Upper lobe of right lung (tissue), 1 donor: ENCODE data around the gene AEBP2. TPM values are rescaled to one million over a fixed set of nuclear protein-coding genes. Genes with fewer than 3 reads are reported as not detected.
"Not testable (repeated sequence)": the region's sequence is repeated elsewhere in the genome, so short reads cannot be mapped to it uniquely, and the experiment has no call there.

Experiments used
- ATAC-seq: fragments of 200-7000 bp; cut with Tn5 transposase; one replicate; pipeline ENCODE4 v1.9.1; 2020; ENCODE audit warnings: mild to moderate bottlenecking, moderate library complexity
- DNase-seq: peaks from one replicate; pipeline ENCODE4 v3.0.0-alpha.2; 2020
- H3K27ac ChIP-seq: fragments of 200-600 bp; one replicate; pipeline ENCODE4 v1.8.0; 2022
- H3K27me3 ChIP-seq: fragments of 200-600 bp; one replicate; pipeline ENCODE4 v1.8.0; 2022; ENCODE audit warnings: mild to moderate bottlenecking
- H3K36me3 ChIP-seq: fragments of 200-600 bp; one replicate; pipeline ENCODE4 v1.8.0; 2022
- H3K4me1 ChIP-seq: fragments of 200-600 bp; one replicate; pipeline ENCODE4 v1.8.0; 2022
- H3K4me3 ChIP-seq: fragments of 200-600 bp; one replicate; pipeline ENCODE4 v1.8.0; 2022; ENCODE audit warnings: mild to moderate bottlenecking
- H3K9me3 ChIP-seq: fragments of 200-600 bp; one replicate; pipeline ENCODE4 v1.8.0; 2022
- intact Hi-C: fragments of 100-400 bp; cut with DNase I; formaldehyde crosslinking; loops from one replicate; pipeline ENCODE4 v1.11.0; 2022
- total RNA-seq: library from RNA; stranded (reverse); fragmentation: NEBNext Ultra II Directional; extraction: Animal tissue kit (Norgen Biotek cat#: 25700); gene quantifications from one replicate; pipeline ENCODE4 v1.2.1, GENCODE V29; 2021
- TF ChIP-seq, protein P1 (sequence below): fragments of 200-600 bp; IDR thresholded peaks from one replicate; pipeline ENCODE4 v1.8.0; 2022; ENCODE audit warnings: antibody characterized with exemption
- donor health status: DM: no; HTN: yes; CAD: no; lungs with severe emphysema.

AEBP2 gene
- total RNA-seq, 1 donor from 2014 or later, result 40.1 TPM

GRCh38 chr12:19464192-19464580 lies 24.9 kb downstream of the AEBP2 start:
- Histone ChIP-seq H3K27me3 (no peaks in the 10 kb centered on the region), H3K36me3 (peaks cover 48% of the 10 kb centered on the region), H3K27ac (no peak overlapping the region), H3K4me1 (peaks cover 3% of the 10 kb centered on the region), H3K4me3 (no peak overlapping the region), H3K9me3 (no peaks in the 10 kb centered on the region)
- no peak for ATAC-seq
- no peak for DNase-seq
- intact Hi-C loops, result no loop called here
- TF ChIP-seq, protein P1, sequence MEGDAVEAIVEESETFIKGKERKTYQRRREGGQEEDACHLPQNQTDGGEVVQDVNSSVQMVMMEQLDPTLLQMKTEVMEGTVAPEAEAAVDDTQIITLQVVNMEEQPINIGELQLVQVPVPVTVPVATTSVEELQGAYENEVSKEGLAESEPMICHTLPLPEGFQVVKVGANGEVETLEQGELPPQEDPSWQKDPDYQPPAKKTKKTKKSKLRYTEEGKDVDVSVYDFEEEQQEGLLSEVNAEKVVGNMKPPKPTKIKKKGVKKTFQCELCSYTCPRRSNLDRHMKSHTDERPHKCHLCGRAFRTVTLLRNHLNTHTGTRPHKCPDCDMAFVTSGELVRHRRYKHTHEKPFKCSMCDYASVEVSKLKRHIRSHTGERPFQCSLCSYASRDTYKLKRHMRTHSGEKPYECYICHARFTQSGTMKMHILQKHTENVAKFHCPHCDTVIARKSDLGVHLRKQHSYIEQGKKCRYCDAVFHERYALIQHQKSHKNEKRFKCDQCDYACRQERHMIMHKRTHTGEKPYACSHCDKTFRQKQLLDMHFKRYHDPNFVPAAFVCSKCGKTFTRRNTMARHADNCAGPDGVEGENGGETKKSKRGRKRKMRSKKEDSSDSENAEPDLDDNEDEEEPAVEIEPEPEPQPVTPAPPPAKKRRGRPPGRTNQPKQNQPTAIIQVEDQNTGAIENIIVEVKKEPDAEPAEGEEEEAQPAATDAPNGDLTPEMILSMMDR, result no peak

- TF ChIP-seq, protein P1, result no peak
- Histone ChIP-seq H3K27me3 (no peaks in the 10 kb centered on the region), H3K36me3 (peaks cover 48% of the 10 kb centered on the region), H3K27ac (no peak overlapping the region), H3K4me1 (peaks cover 3% of the 10 kb centered on the region), H3K9me3 (no peaks in the 10 kb centered on the region), H3K4me3 (no peak overlapping the region)
- no peak for ATAC-seq
- intact Hi-C loops, result no loop called here
- no peak for DNase-seq
Measured at GRCh38 chr12:19465711-19466110, 26.4 kb downstream of the AEBP2 start.

DNA sequence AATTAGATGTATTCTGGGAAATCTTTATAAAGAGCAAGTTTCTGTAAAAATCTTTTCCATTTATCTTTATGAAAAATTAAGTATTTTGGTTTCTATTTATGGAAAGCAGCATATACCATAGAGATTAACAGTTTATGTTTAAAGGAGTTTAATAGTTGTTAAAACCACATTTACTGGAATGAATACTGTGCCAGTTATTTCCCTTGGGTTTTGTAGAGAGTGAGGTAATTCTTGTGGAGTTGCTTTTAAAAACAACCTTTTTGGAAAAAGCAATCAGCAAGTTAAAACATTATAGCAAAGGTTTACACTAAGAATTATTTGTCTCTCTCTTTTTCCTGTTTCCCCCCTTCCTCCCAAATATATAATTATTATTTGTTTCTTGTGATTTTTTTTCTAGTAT lies 34.9 kb downstream of the AEBP2 start:
- Histone ChIP-seq H3K4me3 (no peak overlapping the region), H3K36me3 (peaks cover 26% of the 10 kb centered on the region), H3K27me3 (no peaks in the 10 kb centered on the region), H3K27ac (no peak overlapping the region), H3K4me1 (no peaks in the 10 kb centered on the region), H3K9me3 (no peaks in the 10 kb centered on the region)
- ATAC-seq (no peak), DNase-seq (no peak)
- TF ChIP-seq, protein P1, result no peak
- intact Hi-C loops, result no loop called here

DNA sequence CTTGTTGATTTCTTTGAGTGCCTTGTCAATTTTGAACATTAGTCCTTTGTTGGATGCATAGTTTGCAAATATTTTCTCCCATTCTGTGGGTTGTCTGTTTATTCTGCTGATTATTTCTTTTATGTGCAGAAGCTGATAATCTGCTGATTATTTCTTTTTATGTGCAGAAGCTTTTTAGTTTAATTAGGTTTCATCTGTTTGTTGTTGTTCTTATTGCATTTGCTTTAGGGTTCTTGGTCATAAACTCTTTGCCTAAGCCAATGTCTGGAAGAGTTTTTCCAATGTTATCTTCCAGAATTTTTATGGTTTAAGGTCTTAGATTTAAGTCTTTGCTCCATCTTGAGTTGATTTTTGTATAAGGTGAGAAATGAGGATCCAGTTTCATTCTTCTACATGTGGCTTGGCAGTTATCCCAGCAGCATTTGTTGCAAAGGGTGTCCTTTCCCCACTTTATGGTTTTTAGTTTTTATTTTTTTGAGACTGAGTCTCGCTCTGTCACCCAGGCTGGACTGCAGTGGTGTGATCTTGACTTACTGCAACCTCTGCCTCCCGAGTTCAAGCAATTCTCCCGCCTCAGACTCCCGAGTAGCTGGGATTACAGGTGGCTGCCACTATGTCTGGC lies 36.7 kb downstream of the AEBP2 start:
- intact Hi-C loops, H3K9me3 ChIP-seq, H3K4me1 ChIP-seq, DNase-seq, H3K4me3 ChIP-seq, H3K27ac ChIP-seq, H3K27me3 ChIP-seq, ATAC-seq: not testable (repeated sequence)
- H3K36me3 ChIP-seq, result peaks cover 26% of the 10 kb centered on the region

GRCh38 chr12:19477071-19477470 lies 37.8 kb downstream of the AEBP2 start:
- peaks cover 1% of the 10 kb centered on the region for H3K4me1 ChIP-seq
- DNase-seq (no peak), ATAC-seq (no peak)
- H3K27ac ChIP-seq, result no peak overlapping the region
- H3K36me3 ChIP-seq, result peaks cover 26% of the 10 kb centered on the region
- H3K4me3 ChIP-seq, result no peak overlapping the region
- H3K9me3 ChIP-seq, result no peaks in the 10 kb centered on the region
- no peaks in the 10 kb centered on the region for H3K27me3 ChIP-seq
- intact Hi-C loops, result no loop called here
- TF ChIP-seq, protein P1, result no peak

- DNase-seq (no peak), ATAC-seq (no peak)
- intact Hi-C loops, result no loop called here
- Histone ChIP-seq H3K4me3 (no peak overlapping the region), H3K4me1 (peaks cover 21% of the 10 kb centered on the region), H3K27ac (no peak overlapping the region), H3K9me3 (no peaks in the 10 kb centered on the region), H3K36me3 (peaks cover 3% of the 10 kb centered on the region), H3K27me3 (no peaks in the 10 kb centered on the region)
- TF ChIP-seq, protein P1, result no peak
Measured at GRCh38 chr12:19480459-19480858, 41.2 kb downstream of the AEBP2 start.
